NCI-H2171 (cell line): ENCODE measurements around the gene NLN.

Experiments
- DNase-seq: peaks from one replicate; lab custom pipeline; 2025; lab: John Stamatoyannopoulos, UW

The NLN gene

DNA sequence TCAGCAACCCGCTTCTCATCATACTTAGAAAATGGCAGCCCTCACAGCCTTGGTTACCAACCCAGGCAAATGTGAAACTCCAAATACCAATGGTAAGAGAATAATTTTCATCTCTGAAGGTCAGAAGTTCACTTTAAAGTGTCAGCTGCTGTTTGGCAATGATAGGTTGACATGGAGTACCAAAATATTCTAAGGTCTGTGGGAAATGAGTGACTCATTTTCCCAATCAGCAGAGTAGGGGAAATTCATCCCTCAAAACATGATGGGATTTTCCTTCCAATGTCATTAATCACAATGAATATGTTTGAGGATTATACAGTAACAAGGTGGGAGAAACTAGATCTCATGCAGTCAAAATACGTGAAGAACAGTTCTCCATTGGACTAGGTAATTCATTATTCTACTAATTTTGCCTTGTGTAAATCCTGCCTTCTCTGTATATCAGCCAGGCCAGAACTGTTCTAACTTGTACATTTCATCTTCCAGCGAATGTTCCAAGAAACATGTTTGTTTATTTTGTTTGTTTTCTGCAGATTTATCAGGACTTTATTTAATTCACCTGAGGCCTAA lies 151.3 kb downstream of the NLN start:
- no peak for DNase-seq

DNA sequence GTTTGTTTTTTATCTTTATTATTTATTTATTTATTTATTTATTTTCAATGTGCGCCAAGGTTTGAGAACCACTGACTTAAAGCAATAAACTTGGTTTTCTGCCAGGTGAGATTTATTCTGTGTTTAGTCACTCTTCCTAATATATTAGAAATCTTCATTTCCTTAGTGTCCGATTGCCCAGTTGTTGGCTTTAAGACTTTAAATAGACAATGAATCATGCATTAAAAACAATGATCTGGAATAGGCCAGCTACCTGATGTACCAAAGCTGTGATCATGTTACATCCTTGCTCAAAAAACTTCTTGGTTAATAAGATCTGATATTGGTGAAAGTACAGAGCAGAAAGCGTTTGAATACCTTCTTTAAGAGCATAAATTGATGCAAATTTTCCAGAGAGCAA lies 152.2 kb downstream of the NLN start:
- no peak for DNase-seq

DNA sequence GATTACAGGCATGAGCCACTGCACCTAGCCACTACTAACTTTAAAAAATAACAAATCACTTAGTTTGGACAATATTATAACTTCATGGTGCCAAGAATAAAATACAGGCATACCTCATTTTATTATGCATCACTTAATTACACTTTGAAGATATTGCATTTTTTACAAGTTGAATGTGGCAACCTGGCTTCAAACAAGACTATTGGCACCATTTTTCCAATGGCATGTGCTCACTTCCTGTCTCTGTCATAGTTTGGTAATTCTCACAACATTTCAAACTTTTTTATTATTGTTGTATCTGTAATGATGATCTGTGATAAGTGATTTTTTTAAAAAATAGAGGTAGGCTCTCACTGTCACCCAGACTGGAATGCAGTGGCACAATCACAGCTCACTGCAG lies 154.5 kb downstream of the NLN start:
- DNase-seq, result no peak

DNA sequence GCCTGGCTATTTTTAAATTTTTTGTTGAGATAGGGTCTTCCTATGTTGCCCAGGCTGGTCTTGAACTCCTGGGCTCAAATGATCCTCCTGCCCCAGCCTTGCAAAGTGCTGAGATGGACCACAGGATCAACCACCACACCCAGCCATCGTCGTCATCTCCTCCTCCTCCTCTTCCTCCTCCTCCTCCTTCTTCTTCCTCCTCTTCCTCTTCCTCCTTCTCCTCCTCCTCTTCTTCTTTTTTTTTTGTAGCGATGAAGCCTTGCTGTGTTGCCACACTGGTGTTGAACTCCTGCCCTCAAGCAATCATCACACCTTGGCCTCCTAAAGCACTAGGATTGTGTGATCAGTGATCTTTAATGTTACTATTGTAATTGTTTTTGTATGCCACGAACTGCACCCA lies 155.0 kb downstream of the NLN start:
- DNase-seq, result no peak
